AG04449 (cell line): Measurements from ENCODE around the gene ZNF787.

Source experiments
- CTCF ChIA-PET: fragments of 350-600 bp; formaldehyde crosslinking; extraction: SDS; loops from one replicate; lab custom pipeline; 2021; ENCODE audit warnings: antibody characterized with exemption; lab: Yijun Ruan, JAX
- POLR2A ChIA-PET: fragments of 400-600, 350-600 bp; formaldehyde crosslinking; extraction: SDS; loops from one replicate; lab custom pipeline; 2020; ENCODE audit warnings: antibody characterized with exemption, inconsistent platforms; lab: Yijun Ruan, JAX
- DNase-seq: peaks from one replicate; pipeline ENCODE4 v3.0.0-alpha.2; 2010; ENCODE audit warnings: low read depth, low spot score
- H3K4me3 ChIP-seq: 2 replicates; pipeline ENCODE4 v1.5.1; 2011; ENCODE audit warnings: low read depth, mild to moderate bottlenecking, control low read depth, low read length
- TF ChIP-seq, protein P1 (sequence below): IDR thresholded peaks from one replicate; pipeline ENCODE4 v1.5.1; 2011; ENCODE audit warnings: mild to moderate bottlenecking, moderate library complexity, low read length, control low read depth, inconsistent platforms; ENCODE audit not compliant: insufficient read depth; ENCODE audit errors: missing control alignments

Gene ZNF787

DNA sequence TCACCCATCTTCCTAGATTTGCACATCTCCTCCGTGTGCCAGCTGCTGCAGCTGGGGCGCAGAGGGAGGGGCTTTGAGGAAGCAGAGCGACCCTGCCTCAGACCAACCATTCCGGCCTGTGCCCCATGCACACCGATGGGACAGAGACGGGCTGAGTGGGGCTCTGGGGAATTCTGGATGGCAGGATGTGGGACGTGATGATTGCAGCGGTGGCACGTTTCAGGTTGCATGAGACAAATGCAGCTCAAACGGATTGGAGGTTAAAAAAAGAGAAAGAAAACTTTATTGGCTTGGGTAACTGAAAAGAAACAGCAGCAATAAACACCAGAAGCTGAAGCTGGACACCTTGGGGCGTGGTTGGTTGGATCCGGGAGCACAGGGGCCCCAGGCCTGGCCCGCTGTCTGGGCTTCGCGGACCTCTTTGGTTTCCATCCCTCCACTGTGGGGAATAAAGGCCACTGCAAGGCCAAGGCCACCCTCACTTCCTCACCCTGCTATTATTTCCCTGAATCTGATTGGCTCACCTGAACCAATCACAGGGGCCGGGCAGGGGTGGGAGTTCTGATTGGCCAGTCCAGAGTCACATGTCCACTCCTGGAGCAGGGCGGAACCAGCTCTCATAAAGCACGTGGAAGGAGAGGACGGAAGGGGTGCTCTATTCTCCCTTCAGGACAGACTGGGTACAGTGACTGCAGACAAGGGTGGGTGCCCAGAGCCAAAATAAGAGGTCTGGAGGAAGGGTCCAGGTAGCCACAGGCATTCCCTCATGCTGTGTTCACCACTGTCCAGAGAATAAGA, 6.1 kb upstream of the ZNF787 start:
- H3K4me3 ChIP-seq, result no peak overlapping the region
- ChIA-PET POLR2A (no interaction called here), CTCF (no interaction called here)
- no peak for DNase-seq
- TF ChIP-seq, protein P1, sequence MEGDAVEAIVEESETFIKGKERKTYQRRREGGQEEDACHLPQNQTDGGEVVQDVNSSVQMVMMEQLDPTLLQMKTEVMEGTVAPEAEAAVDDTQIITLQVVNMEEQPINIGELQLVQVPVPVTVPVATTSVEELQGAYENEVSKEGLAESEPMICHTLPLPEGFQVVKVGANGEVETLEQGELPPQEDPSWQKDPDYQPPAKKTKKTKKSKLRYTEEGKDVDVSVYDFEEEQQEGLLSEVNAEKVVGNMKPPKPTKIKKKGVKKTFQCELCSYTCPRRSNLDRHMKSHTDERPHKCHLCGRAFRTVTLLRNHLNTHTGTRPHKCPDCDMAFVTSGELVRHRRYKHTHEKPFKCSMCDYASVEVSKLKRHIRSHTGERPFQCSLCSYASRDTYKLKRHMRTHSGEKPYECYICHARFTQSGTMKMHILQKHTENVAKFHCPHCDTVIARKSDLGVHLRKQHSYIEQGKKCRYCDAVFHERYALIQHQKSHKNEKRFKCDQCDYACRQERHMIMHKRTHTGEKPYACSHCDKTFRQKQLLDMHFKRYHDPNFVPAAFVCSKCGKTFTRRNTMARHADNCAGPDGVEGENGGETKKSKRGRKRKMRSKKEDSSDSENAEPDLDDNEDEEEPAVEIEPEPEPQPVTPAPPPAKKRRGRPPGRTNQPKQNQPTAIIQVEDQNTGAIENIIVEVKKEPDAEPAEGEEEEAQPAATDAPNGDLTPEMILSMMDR, result no peak

GRCh38 chr19:56125806-56126590, 4.9 kb upstream of the ZNF787 start:
- H3K4me3 ChIP-seq, result no peak overlapping the region
- POLR2A ChIA-PET, result no interaction called here
- no peak for DNase-seq
- CTCF ChIA-PET, result no interaction called here
- TF ChIP-seq, protein P1, result no peak

GRCh38 chr19:56124578-56124977, 3.5 kb upstream of the ZNF787 start:
- ChIA-PET CTCF (no interaction called here), POLR2A (interaction anchor here (0.6 kb wide), 1 partner anchor 18 kb away, joined by 4 read pairs; no protein-coding TSS in a partner anchor)
- H3K4me3 ChIP-seq, result no peak overlapping the region
- TF ChIP-seq, protein P1, result no peak
- DNase-seq, result no peak

DNA sequence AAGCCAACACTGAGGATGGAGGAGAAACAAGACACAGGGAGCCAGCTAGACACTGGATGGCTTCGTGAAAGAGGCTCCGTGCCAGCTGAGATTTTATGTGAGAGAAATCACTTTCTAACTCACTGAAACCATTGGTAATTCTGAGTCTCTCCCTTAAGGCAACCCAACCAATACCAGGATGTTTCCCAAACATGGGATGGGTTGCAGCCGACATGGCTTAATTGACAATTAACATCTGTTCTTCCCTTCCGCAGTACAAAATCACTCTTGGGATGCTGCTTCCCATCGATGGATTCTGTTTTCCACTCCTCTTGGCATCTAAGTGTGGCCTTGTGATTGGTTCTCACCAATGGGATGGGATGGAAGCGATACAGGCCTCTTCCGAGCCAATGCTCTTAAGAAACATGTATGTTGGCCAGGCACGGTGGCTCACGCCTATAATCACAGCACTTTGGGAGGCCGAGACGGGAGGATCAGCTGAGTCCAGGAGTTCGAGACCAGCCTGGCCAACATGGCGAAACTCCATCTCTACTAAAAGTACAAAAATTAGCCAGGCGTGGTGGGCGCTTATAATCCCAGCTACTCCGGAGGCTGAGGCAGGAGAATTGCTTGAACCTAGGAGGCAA, 2.3 kb upstream of the ZNF787 start:
- ChIA-PET CTCF (interaction anchor here (1.5 kb wide), 1 partner anchor 46 kb away, joined by 3 read pairs; no protein-coding TSS in a partner anchor), POLR2A (no interaction called here)
- TF ChIP-seq, protein P1, result no peak
- no peak overlapping the region for H3K4me3 ChIP-seq
- no peak for DNase-seq

- no peak for DNase-seq
- CTCF ChIA-PET, result interaction anchor here (0.6 kb wide), 1 partner anchor 30 kb away, joined by 3 read pairs; no protein-coding TSS in a partner anchor
Measured at GRCh38 chr19:56120371-56121179, 520 bp downstream of the ZNF787 start.

More at GRCh38 chr19:56120371-56121179, 520 bp downstream of the ZNF787 start:
- H3K4me3 ChIP-seq, result peak overlapping the region; percentile 75
- POLR2A ChIA-PET, result interaction anchor here (0.8 to 2.2 kb wide), 5 partner anchors 9 to 194 kb away, joined by 3 to 11 read pairs (median 4); partner anchors contain the start of genes ZNF444 and ZSCAN5A
- TF ChIP-seq, protein P1, result no peak
